Tibial nerve (tissue), 4 donors: ENCODE measurements around the gene RNU6-1. TPM values are rescaled to one million over a fixed set of nuclear protein-coding genes. Genes with fewer than 3 reads are reported as not detected.
A peak's percentile ranks its signal among the peaks of the same experiment; 100 is the strongest.

Experiments used
- DNase-seq, 2 donors: peaks; one replicate each; pipeline ENCODE4 v3.0.0-alpha.2; 2019; ENCODE audit warnings: low spot score in 2 of 2
- H3K27ac ChIP-seq, 4 donors: fragments of 200-600 bp; sonication (generic) in 3 of 4; one replicate each; pipeline ENCODE4 v1.5.1; 2017 to 2019; ENCODE audit warnings: mild to moderate bottlenecking in 1 of 4
- H3K27me3 ChIP-seq, 2 donors: fragments of 200-600 bp; sonication (generic) in 1 of 2; one replicate each; pipeline versions ENCODE4 v1.5.1 to v1.6.0; 2017 to 2019
- H3K36me3 ChIP-seq, 3 donors: fragments of 200-600 bp; sonication (generic); one replicate each; pipeline ENCODE4 v1.5.1; 2018 to 2019
- H3K4me1 ChIP-seq, 4 donors: fragments of 200-600 bp; sonication (generic) in 3 of 4; one replicate each; pipeline ENCODE4 v1.5.1; 2017 to 2019
- H3K4me3 ChIP-seq, 4 donors: fragments of 200-600 bp; sonication (generic) in 3 of 4; one replicate each; pipeline ENCODE4 v1.5.1; 2017 to 2019; ENCODE audit warnings: mild to moderate bottlenecking in 1 of 4, moderate library complexity in 1 of 4
- H3K9me3 ChIP-seq, 4 donors: fragments of 200-600 bp; sonication (generic) in 3 of 4; one replicate each; pipeline ENCODE4 v1.5.1; 2017 to 2019
- CTCF ChIP-seq, 5 experiments: fragments of 200-600 bp in 3 of 5; fragments of 450-650 bp in 2 of 5; sonication (generic) in 3 of 5; IDR thresholded peaks; one replicate each; pipeline ENCODE4 v1.5.1; 2016 to 2019; ENCODE audit warnings: antibody characterized with exemption in 5 of 5, mild to moderate bottlenecking in 3 of 5, moderate library complexity in 2 of 5
- EP300 ChIP-seq, 2 donors: sonication (generic); formaldehyde crosslinking; IDR thresholded peaks; one replicate each; pipeline ENCODE4 v1.6.1; 2017; ENCODE audit warnings: antibody characterized with exemption in 2 of 2, mild to moderate bottlenecking in 1 of 2
- POLR2A ChIP-seq, 2 donors: fragments of 450-650 bp; IDR thresholded peaks; one replicate each; pipeline ENCODE4 v1.6.1; 2017; ENCODE audit warnings: antibody characterized with exemption in 2 of 2, mild to moderate bottlenecking in 2 of 2, moderate library complexity in 2 of 2
- WGBS, 2 donors: methylation state at CpG; one replicate each; pipeline ENCODE4 v1.1.5; 2018; 5-methylcytosine and 5-hydroxymethylcytosine counted together
- total RNA-seq, 4 donors: library from RNA; depleted of rRNA; stranded (reverse); fragments of >200 nt; gene quantifications; one replicate each; pipeline ENCODE4 v1.1.0, GENCODE V29; 2016

Gene RNU6-1
- not detected for total RNA-seq

- H3K9me3 ChIP-seq: no peaks in the 10 kb centered on the region
- no peaks in the 10 kb centered on the region for H3K36me3 ChIP-seq
- DNase-seq: peak; percentile 92
- peaks cover 0 to 11% of the 10 kb centered on the region in 2 donors for H3K27me3 ChIP-seq
- peaks cover 0 to 66% (median 25%) of the 10 kb centered on the region in 4 donors for H3K4me1 ChIP-seq
- peak within 1 kb of the TSS; percentile 96 to 100 (median 97) for H3K27ac ChIP-seq
- WGBS, 2 donors: 1% methylated on average over 53 to 62 of the region's 62 CpGs
- H3K4me3 ChIP-seq: peak within 1 kb of the TSS; percentile 72 to 97 (median 82)
- TF ChIP-seq EP300 (IDR thresholded peaks at IDR 0.05): peak; percentile 81 to 97
- peak; percentile 91 to 94 for TF ChIP-seq POLR2A (IDR thresholded peaks at IDR 0.05)
- peak in 2 of 5 experiments; percentile 8 to 24 for TF ChIP-seq CTCF (IDR thresholded peaks at IDR 0.05)
These were observed at the start of gene RNU6-1 for GRCh38 chr15:67839929-67840748. TSS of gene RNU6-1 (minus strand) at chr15:67840045.

- no peak for TF ChIP-seq EP300 (IDR thresholded peaks at IDR 0.05)
- no peak for TF ChIP-seq CTCF (IDR thresholded peaks at IDR 0.05)
- no peak for TF ChIP-seq POLR2A (IDR thresholded peaks at IDR 0.05)
- DNase-seq: no peak
- Histone ChIP-seq H3K4me1 (peaks cover 0 to 33% (median 20%) of the 10 kb centered on the region in 4 donors), H3K4me3 (no peak overlapping the region), H3K9me3 (no peaks in the 10 kb centered on the region), H3K27me3 (no peaks in the 10 kb centered on the region), H3K36me3 (no peaks in the 10 kb centered on the region), H3K27ac (no peak overlapping the region)
- WGBS, 2 donors: 80 to 87% methylated on average over 2 of the region's 2 CpGs
These were observed 47.9 kb upstream of the RNU6-1 start for GRCh38 chr15:67887776-67888175.

GRCh38 chr15:67885861-67886260 lies 46.0 kb upstream of the RNU6-1 start:
- no peaks in the 10 kb centered on the region for H3K36me3 ChIP-seq
- peak overlapping the region in 3 of 4 donors; percentile 87 to 92 (median 90) for H3K27ac ChIP-seq
- H3K9me3 ChIP-seq: no peaks in the 10 kb centered on the region
- DNase-seq: no peak
- H3K4me3 ChIP-seq: no peak overlapping the region
- H3K27me3 ChIP-seq: no peaks in the 10 kb centered on the region
- no peak for TF ChIP-seq EP300 (IDR thresholded peaks at IDR 0.05)
- TF ChIP-seq POLR2A (IDR thresholded peaks at IDR 0.05): no peak
- TF ChIP-seq CTCF (IDR thresholded peaks at IDR 0.05): no peak
- peaks cover 0 to 46% (median 20%) of the 10 kb centered on the region in 4 donors for H3K4me1 ChIP-seq

GRCh38 chr15:67885175-67885523 lies 45.3 kb upstream of the RNU6-1 start:
- Histone ChIP-seq H3K9me3 (no peaks in the 10 kb centered on the region), H3K4me1 (peaks cover 0 to 50% (median 20%) of the 10 kb centered on the region in 4 donors), H3K27me3 (no peaks in the 10 kb centered on the region), H3K27ac (peak overlapping the region; percentile 79 to 92 (median 88)), H3K36me3 (no peaks in the 10 kb centered on the region), H3K4me3 (peak overlapping the region in 3 of 4 donors; percentile 40 to 50 (median 47))
- no peak for DNase-seq
- TF ChIP-seq POLR2A (IDR thresholded peaks at IDR 0.05): no peak
- no peak for TF ChIP-seq EP300 (IDR thresholded peaks at IDR 0.05)
- no peak for TF ChIP-seq CTCF (IDR thresholded peaks at IDR 0.05)
- 56 to 58% methylated on average over 7 of the region's 7 CpGs for WGBS, 2 donors

GRCh38 chr15:67884514-67885174 lies 44.8 kb upstream of the RNU6-1 start:
- peak; percentile 65 to 84 for TF ChIP-seq EP300 (IDR thresholded peaks at IDR 0.05)
- TF ChIP-seq POLR2A (IDR thresholded peaks at IDR 0.05): peak in 1 of 2 donors; percentile 65
- no peak for TF ChIP-seq CTCF (IDR thresholded peaks at IDR 0.05)
- peaks cover 0 to 50% (median 20%) of the 10 kb centered on the region in 4 donors for H3K4me1 ChIP-seq
- no peaks in the 10 kb centered on the region for H3K9me3 ChIP-seq
- no peaks in the 10 kb centered on the region for H3K27me3 ChIP-seq
- peak overlapping the region; percentile 79 to 92 (median 88) for H3K27ac ChIP-seq
- DNase-seq: peak; percentile 75 to 77
- H3K36me3 ChIP-seq: no peaks in the 10 kb centered on the region
- 1 to 3% methylated on average over 22 to 34 of the region's 48 CpGs for WGBS, 2 donors
- H3K4me3 ChIP-seq: peak overlapping the region; percentile 19 to 50 (median 44)
